ENCODE measurements around the gene F8. TPM values are rescaled to one million over a fixed set of nuclear protein-coding genes. Genes with fewer than 3 reads are reported as not detected.

F8 gene
- total RNA-seq, 4 donors from 2014 or later: 11.8 to 63.0 (median 28.5) TPM

- no peak for TF ChIP-seq CTCF (IDR thresholded peaks at IDR 0.05)
- no peak for TF ChIP-seq POLR2A (IDR thresholded peaks at IDR 0.05)
- no peaks in the 10 kb centered on the region for H3K9me3 ChIP-seq
- H3K4me3 ChIP-seq: no peak overlapping the region
- intact Hi-C loops (cut with DNase I; ENCODE audit: low total_unique reads): no loop called here
- no peaks in the 10 kb centered on the region for H3K4me1 ChIP-seq
- no peaks in the 10 kb centered on the region for H3K27me3 ChIP-seq
- DNase-seq: no peak
- no peak overlapping the region for H3K27ac ChIP-seq
- H3K36me3 ChIP-seq: no peaks in the 10 kb centered on the region
These were observed 17.3 kb downstream of the F8 start for GRCh38 chrX:155005190-155005589.

GRCh38 chrX:155001873-155002272, 20.6 kb downstream of the F8 start:
- H3K9me3 ChIP-seq: no peaks in the 10 kb centered on the region
- DNase-seq: no peak
- no peaks in the 10 kb centered on the region for H3K36me3 ChIP-seq
- TF ChIP-seq CTCF (IDR thresholded peaks at IDR 0.05) (no peak), POLR2A (IDR thresholded peaks at IDR 0.05) (no peak)
- no peak overlapping the region for H3K4me3 ChIP-seq
- no peak overlapping the region for H3K27ac ChIP-seq
- intact Hi-C loops (cut with DNase I; ENCODE audit: low total_unique reads): no loop called here
- no peaks in the 10 kb centered on the region for H3K27me3 ChIP-seq
- no peaks in the 10 kb centered on the region for H3K4me1 ChIP-seq

- TF ChIP-seq POLR2A (IDR thresholded peaks at IDR 0.05) (no peak), CTCF (IDR thresholded peaks at IDR 0.05) (no peak)
- Histone ChIP-seq H3K4me3 (no peak overlapping the region), H3K4me1 (no peaks in the 10 kb centered on the region), H3K36me3 (no peaks in the 10 kb centered on the region), H3K9me3 (no peaks in the 10 kb centered on the region), H3K27me3 (no peaks in the 10 kb centered on the region), H3K27ac (no peak overlapping the region)
- no peak for DNase-seq
- intact Hi-C loops (cut with DNase I; ENCODE audit: low total_unique reads): no loop called here
These were observed 21.7 kb downstream of the F8 start for GRCh38 chrX:155000841-155001240.

GRCh38 chrX:154998204-154998880, 24.2 kb downstream of the F8 start:
- no peaks in the 10 kb centered on the region for H3K27me3 ChIP-seq
- H3K4me3 ChIP-seq: no peak overlapping the region
- H3K9me3 ChIP-seq: no peaks in the 10 kb centered on the region
- intact Hi-C loops (cut with DNase I; ENCODE audit: low total_unique reads): no loop called here
- no peaks in the 10 kb centered on the region for H3K4me1 ChIP-seq
- no peak overlapping the region for H3K27ac ChIP-seq
- H3K36me3 ChIP-seq: no peaks in the 10 kb centered on the region
- DNase-seq: no peak
- TF ChIP-seq CTCF (IDR thresholded peaks at IDR 0.05) (no peak), POLR2A (IDR thresholded peaks at IDR 0.05) (no peak)

GRCh38 chrX:154991476-154991875, 31.0 kb downstream of the F8 start:
- Histone ChIP-seq H3K9me3 (no peaks in the 10 kb centered on the region), H3K27ac (no peak overlapping the region), H3K4me3 (no peak overlapping the region), H3K27me3 (no peaks in the 10 kb centered on the region), H3K4me1 (no peaks in the 10 kb centered on the region), H3K36me3 (no peaks in the 10 kb centered on the region)
- DNase-seq: no peak
- intact Hi-C loops (cut with DNase I; ENCODE audit: low total_unique reads): no loop called here
- TF ChIP-seq CTCF (IDR thresholded peaks at IDR 0.05) (no peak), POLR2A (IDR thresholded peaks at IDR 0.05) (no peak)
